LNCaP clone FGC (cell line): ENCODE data around the gene RDM1.

ENCODE experiments used
- DNase-seq: peaks from one replicate; pipeline ENCODE4 v3.0.0-alpha.2; 2011; ENCODE audit warnings: low read depth
- H3K4me3 ChIP-seq: 2 replicates; pipeline ENCODE4 v1.5.1; 2011; ENCODE audit warnings: mild to moderate bottlenecking, low read depth, low read length, control low read depth
- CTCF ChIP-seq: IDR thresholded peaks from 2 replicates; pipeline ENCODE4 v1.5.1; 2012; ENCODE audit warnings: mild to moderate bottlenecking; ENCODE audit not compliant: control insufficient read depth, insufficient read depth; ENCODE audit errors: extremely low read depth

The RDM1 gene

GRCh38 chr17:35934760-35935159 is 4.2 kb upstream of the RDM1 start:
- no peak overlapping the region for H3K4me3 ChIP-seq
- no peak for DNase-seq
- no peak for TF ChIP-seq CTCF

GRCh38 chr17:35932586-35932985 is 2.0 kb upstream of the RDM1 start:
- no peak for DNase-seq
- no peak overlapping the region for H3K4me3 ChIP-seq
- TF ChIP-seq CTCF, result no peak

GRCh38 chr17:35931794-35932425 is 1.3 kb upstream of the RDM1 start:
- no peak for DNase-seq
- no peak for TF ChIP-seq CTCF
- H3K4me3 ChIP-seq, result no peak overlapping the region

GRCh38 chr17:35927714-35928113 is 2.9 kb downstream of the RDM1 start:
- DNase-seq, result no peak
- H3K4me3 ChIP-seq, result no peak overlapping the region
- TF ChIP-seq CTCF, result no peak

GRCh38 chr17:35923609-35924114 is 6.9 kb downstream of the RDM1 start:
- no peak for DNase-seq

GRCh38 chr17:35920229-35920628 is 10.3 kb downstream of the RDM1 start:
- TF ChIP-seq CTCF, result no peak
- H3K4me3 ChIP-seq, result no peak overlapping the region
- DNase-seq, result no peak

More at GRCh38 chr17:35923609-35924114, 6.9 kb downstream of the RDM1 start:
- no peak for TF ChIP-seq CTCF
- no peak overlapping the region for H3K4me3 ChIP-seq

GRCh38 chr17:35918665-35919064 is 11.9 kb downstream of the RDM1 start:
- peak; percentile 10 for DNase-seq
- H3K4me3 ChIP-seq, result no peak overlapping the region
- TF ChIP-seq CTCF, result no peak
